ENCODE measurements around the gene WFDC13. TPM values are rescaled to one million over a fixed set of nuclear protein-coding genes. Genes with fewer than 3 reads are reported as not detected.
"Not testable (repeated sequence)": the region's sequence is repeated elsewhere in the genome, so short reads cannot be mapped to it uniquely, and the experiment has no call there.

WFDC13 gene, protein sequence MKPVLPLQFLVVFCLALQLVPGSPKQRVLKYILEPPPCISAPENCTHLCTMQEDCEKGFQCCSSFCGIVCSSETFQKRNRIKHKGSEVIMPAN
- not detected for total RNA-seq

GRCh38 chr20:45701873-45702272, at the start of gene WFDC13:
Gene WFDC13 (plus strand): TSS chr20:45702038. CDS start chr20:45702124, 86 bp downstream.
- no peak for DNase-seq

DNA sequence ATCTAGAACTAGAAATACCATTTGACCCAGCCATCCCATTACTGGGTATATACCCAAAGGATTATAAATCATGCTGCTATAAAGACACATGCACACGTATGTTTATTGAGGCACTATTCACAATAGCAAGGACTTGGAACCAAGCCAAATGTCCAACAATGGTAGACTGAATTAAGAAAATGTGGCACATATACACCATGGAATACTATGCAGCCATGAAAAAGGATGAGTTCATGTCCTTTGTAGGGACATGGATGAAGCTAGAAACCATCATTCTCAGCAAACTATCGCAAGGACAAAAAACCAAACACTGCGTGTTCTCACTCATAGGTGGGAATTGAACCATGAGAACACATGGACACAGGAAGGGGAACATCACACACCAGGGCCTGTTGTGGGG, 44.8 kb upstream of the WFDC13 start:
- DNase-seq = not testable (repeated sequence)

GRCh38 chr20:45670139-45670538, 31.7 kb upstream of the WFDC13 start, which contains the start of gene WFDC11:
Gene WFDC11 (minus strand): TSS chr20:45670239. CDS start chr20:45650600, 19,639 bp downstream.
- no peak for DNase-seq

DNA sequence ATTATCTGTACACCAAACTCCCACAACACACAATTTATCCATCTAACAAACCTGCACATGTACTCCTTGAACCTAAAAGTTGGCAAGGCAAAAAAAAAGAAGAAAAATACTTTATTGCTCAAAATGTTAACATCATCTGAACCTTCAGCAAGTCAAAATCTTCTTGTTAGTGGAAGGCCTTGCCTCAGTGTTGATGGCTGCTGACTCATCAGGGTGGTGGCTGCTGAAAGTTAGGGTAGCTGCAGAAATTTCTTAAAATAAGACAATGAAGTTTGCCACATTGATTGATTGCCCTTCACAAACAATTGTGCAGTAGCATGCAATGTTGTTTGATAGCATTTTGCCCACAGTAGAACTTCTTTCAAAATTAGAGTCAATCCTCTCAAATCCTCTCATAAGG, 29.1 kb upstream of the WFDC13 start:
- DNase-seq = no peak

GRCh38 chr20:45679650-45680049, 22.2 kb upstream of the WFDC13 start:
- no peak for DNase-seq

- DNase-seq = no peak
These were observed 15.9 kb upstream of the WFDC13 start for GRCh38 chr20:45685896-45686295.

DNA sequence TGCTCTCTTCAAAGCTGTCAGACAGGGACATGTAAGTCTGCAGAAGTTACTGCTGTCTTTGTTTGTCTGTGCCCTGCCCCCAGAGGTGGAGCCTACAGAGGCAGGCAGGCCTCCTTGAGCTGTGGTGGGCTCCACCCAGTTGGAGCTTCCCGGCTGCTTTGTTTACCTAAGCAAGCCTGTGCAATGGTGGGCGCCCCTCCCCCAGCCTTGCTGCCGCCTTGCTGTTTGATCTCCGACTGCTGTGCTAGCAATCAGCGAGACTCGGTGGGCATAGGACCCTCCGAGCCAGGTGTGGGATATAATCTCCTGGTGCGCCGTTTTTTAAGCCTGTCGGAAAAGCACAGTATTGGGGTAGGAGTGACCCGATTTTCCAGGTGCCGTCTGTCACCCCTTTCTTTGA, 8.5 kb upstream of the WFDC13 start:
- DNase-seq = not testable (repeated sequence)

DNA sequence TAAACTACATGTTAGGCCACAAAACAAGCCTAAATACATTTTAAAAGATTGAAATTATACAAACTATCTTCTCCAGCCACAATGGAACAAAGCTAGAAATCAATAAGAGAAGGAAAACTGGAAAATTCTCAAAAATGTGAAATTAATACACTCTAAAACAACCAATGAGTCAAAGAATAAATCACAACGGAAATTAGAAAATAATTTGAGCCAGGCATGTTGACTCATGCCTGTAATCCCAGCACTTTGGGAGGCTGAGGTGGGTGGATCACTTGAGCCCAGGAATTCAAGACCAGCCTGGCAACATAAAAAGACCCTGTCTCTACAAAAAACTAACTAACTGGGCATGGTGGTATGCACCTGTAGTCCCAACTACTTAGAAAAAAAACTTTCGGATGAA, 6.3 kb upstream of the WFDC13 start:
- no peak for DNase-seq

GRCh38 chr20:45701104-45701503, 734 bp upstream of the WFDC13 start:
- no peak for DNase-seq

GRCh38 chr20:45704969-45705637, 3.3 kb downstream of the WFDC13 start, which contains the start of gene WFDC10B:
Gene WFDC10B (minus strand): TSS chr20:45705019. CDS start chr20:45685992, 19,027 bp downstream.
- DNase-seq = no peak

DNA sequence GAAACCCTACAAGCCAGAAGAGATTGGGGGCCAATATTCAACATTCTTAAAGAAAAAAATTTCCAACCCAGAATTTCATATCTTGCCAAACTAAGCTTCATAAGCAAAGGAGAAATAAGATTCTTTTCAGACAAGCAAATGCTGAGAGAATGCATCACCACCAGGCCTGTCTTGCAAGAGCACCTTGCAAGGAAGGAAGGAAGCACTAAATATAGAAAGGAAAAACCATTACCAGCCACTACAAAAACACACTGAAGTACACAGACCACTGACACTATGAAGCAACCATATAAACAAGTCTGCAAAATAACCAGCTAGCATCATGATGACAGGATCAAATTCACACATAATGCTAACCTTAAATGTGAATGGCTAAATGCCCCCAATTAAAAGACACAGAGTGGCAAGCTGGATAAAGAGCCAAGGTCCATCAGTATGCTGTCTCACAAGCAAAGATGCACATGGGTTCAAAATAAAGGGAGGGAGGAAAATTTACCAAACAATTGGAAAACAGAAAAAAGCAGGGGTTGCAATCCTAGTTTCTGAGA, 14.4 kb downstream of the WFDC13 start:
- DNase-seq = not testable (repeated sequence)

DNA sequence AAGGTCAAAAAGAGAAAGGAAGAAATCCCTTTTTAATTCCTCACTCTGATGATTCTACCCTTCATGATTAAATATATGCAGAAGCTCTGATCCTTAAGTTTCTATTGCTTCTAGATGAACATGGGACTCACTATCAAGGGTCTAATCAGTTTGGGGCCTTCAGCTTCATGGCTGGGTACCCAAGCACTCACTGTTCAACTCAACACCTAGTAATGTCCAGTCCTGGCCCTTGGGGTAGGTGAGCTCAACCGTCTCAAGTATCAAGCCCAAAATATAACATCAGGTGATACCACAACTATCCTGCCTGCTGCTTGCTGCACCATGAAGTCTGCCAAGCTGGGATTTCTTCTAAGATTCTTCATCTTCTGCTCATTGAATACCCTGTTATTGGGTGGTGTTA, 20.2 kb downstream of the WFDC13 start, which contains the start of gene SPINT4:
Gene SPINT4, plus strand, starts transcription at position 301 of the 400 bp plus-strand sequence. Its CDS starts 21 bp downstream, at position 322.
- no peak for DNase-seq

GRCh38 chr20:45725134-45725533, 23.3 kb downstream of the WFDC13 start:
- DNase-seq = no peak

DNA sequence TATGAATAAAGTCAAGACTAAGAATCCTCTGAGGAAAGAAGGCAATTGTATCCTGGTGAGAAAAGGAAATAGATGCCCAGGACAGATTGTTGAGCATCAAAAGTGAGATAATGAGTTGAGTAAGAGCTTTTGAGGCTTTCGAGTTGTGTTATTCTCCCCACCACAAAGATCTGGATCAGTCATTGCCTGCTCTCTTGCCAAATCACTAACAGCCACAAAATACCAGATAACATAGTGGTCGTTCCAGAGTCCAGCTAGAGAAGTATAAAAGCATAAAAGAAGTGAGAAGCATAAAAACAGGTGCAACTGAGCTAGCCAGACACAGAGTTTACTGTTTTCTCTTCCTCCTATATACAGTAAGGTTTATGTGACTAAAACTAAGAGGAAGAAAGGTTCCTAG, 25.2 kb downstream of the WFDC13 start:
- no peak for DNase-seq

DNA sequence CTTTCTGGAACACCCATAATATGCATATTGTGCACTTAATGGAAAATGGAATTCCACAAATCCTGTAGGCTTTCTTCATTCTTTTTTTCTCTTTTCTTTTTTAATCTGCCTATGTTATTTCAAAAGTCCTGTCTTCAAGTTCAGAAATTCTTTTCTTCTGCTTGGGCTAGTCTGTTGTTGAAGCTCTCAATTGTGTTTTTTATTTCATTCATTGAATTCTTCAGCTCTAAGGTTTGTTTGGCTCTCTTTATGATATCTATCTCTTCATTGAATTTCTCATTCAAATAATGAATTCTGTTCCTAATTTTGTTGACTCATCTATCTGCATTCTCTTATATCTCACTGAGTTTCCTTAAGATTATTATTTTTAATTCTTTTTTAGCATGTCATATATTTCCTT, 30.4 kb downstream of the WFDC13 start:
- DNase-seq = no peak

DNA sequence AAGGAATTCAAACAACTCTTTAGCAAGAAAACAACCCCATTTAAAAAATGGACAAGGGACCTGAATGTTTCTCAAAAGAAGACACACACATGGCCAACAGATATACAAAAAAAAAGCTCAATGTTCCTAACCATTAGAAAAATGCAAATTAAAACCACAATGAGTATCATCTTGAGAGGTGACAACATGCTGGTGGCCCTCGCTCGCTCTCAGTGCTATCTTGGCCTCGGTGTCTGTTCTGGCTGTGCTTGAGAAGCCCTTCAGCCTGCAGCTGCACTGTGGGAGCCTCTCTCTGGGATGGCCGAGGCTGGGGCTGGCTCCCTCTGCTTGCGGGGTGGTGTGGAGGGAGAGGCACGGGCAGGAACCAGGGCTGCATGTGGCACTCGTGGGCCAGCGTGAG, 33.7 kb downstream of the WFDC13 start:
- DNase-seq = no peak

- DNase-seq = no peak
These were observed 34.1 kb downstream of the WFDC13 start for GRCh38 chr20:45735988-45736387.

DNA sequence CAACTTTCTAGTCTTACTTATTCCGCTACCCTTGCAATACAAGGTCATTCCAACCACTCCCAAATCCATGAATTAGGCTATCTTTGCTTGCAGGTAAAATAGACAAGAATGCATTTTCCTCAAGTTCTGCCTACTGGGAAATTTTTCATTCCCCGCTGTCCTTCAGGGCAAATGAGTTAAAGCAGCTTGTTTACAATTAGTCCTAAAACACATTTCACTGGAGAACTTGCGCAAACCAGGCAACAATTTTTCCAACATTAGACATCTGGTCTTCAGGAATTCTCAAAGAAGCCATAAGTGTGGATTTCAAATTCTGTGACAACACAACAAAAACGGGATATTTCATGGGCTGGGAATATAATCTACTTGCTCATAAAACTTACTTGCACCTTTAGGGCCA, 40.8 kb downstream of the WFDC13 start:
- no peak for DNase-seq

- no peak for DNase-seq
These were observed 43.2 kb downstream of the WFDC13 start for GRCh38 chr20:45745015-45745414.

DNA sequence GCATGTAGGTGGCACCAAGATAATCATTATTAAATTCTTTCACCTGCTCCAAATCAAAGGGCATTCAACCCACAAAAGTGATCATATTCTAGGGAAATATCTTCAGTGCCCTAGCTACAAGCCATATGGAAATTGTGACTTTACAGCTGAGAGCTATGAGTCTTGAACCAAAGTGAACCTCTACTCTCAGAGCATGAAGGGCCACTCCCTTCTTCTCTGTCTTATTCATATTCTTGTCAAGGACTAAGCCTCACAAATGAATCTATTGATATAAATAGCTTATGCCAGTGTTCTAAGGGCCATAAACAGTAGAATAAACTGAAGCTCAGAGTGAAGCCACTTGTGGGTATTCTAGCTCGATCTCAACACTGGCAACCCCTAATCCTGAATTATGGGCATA, 49.9 kb downstream of the WFDC13 start:
- DNase-seq = no peak

DNA sequence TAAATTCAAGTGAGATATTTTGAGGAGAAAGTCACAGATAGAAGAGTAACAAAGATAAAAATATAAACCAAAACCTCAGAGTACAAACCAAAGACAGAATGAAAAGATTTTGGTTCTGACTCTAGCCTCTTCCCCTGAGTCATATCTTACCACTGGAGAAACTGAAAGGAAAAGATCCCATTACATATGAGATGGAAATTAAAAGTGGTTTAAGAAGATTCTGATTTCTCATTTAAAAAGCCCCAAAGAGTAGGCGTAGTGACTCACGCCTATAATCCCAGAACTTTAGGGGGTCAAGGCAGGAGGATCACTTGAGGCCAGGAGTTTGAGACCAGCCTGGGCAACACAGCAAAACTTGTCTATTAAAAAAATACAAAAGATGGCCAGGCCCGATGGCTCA, 50.9 kb downstream of the WFDC13 start:
- no peak for DNase-seq

- no peak for DNase-seq
These were observed 56.3 kb downstream of the WFDC13 start for GRCh38 chr20:45758096-45758495.
